ENCODE measurements around the gene MRPL43.

GRCh38 chr10:100948916-100949315, 38.4 kb downstream of the MRPL43 start:
- TF ChIP-seq CTCF (IDR thresholded peaks at IDR 0.05; ENCODE audit: insufficient read depth, low read length, poor library complexity, severe bottlenecking) = no peak
- TF ChIP-seq EZH2phosphoT487 (conservative IDR thresholded peaks at IDR 0.05; ENCODE audit: low read length) = no peak
